Measurements from ENCODE around the gene BRSK2.

- TF ChIP-seq CTCF (IDR thresholded peaks at IDR 0.05; ENCODE audit: low read length) (no peak), EZH2 (IDR thresholded peaks at IDR 0.05; ENCODE audit: borderline replicate concordance, low read length) (no peak)
These were observed 115.0 kb downstream of the BRSK2 start for GRCh38 chr11:1504581-1505290.
